Endodermal cell (in vitro differentiated cells): Measurements from ENCODE around the gene PPP2R3A. TPM values are rescaled to one million over a fixed set of nuclear protein-coding genes. Genes with fewer than 3 reads are reported as not detected.
A peak's percentile ranks its signal among the peaks of the same experiment; 100 is the strongest.

Experiments
- DNase-seq: peaks from one replicate; pipeline ENCODE4 v3.0.0-alpha.2; 2017
- H3K27ac ChIP-seq: 2 replicates; pipeline ENCODE4 v1.5.1; 2013; ENCODE audit warnings: mild to moderate bottlenecking, low read depth, low read length, moderate library complexity
- H3K27me3 ChIP-seq: 2 replicates; pipeline ENCODE4 v1.6.1; 2013; ENCODE audit warnings: mild to moderate bottlenecking, low read length, moderate library complexity; ENCODE audit not compliant: insufficient read depth, control insufficient read depth, poor library complexity, severe bottlenecking
- H3K36me3 ChIP-seq: 2 replicates; pipeline ENCODE4 v1.7.0; 2013; ENCODE audit warnings: mild to moderate bottlenecking, low read length, moderate library complexity; ENCODE audit not compliant: control insufficient read depth, insufficient read depth
- H3K4me1 ChIP-seq: one replicate; pipeline ENCODE4 v1.7.0; 2013; ENCODE audit warnings: low read length; ENCODE audit not compliant: control insufficient read depth, insufficient read depth
- H3K4me3 ChIP-seq: 2 replicates; pipeline ENCODE4 v1.5.1; 2013; ENCODE audit warnings: mild to moderate bottlenecking, low read length, moderate library complexity
- H3K9ac ChIP-seq: 2 replicates; pipeline ENCODE4 v1.6.1; 2013; ENCODE audit warnings: mild to moderate bottlenecking, low read length, moderate library complexity; ENCODE audit not compliant: poor library complexity, severe bottlenecking; ENCODE audit errors: extremely low read depth
- H3K9me3 ChIP-seq: 2 replicates; pipeline ENCODE4 v1.6.1; 2013; ENCODE audit warnings: mild to moderate bottlenecking, low read length, moderate library complexity; ENCODE audit not compliant: control insufficient read depth
- H3K27ac Mint-ChIP-seq: 2 replicates; pipeline ENCODE4 v1.8.0; 2020; ENCODE audit warnings: mixed read lengths
- H3K27me3 Mint-ChIP-seq: 2 replicates; pipeline ENCODE4 v1.8.0; 2021; ENCODE audit warnings: mild to moderate bottlenecking, mixed read lengths; ENCODE audit not compliant: insufficient read depth
- H3K36me3 Mint-ChIP-seq: 2 replicates; pipeline ENCODE4 v1.8.0; 2020; ENCODE audit warnings: low read depth, mixed read lengths
- H3K4me1 Mint-ChIP-seq: 2 replicates; pipeline ENCODE4 v1.8.0; 2020; ENCODE audit warnings: mixed read lengths
- H3K4me3 Mint-ChIP-seq: 2 replicates; pipeline ENCODE4 v1.8.0; 2020; ENCODE audit warnings: mild to moderate bottlenecking, moderate library complexity, mixed read lengths
- H3K9me3 Mint-ChIP-seq: 2 replicates; pipeline ENCODE4 v1.8.0; 2020; ENCODE audit warnings: mild to moderate bottlenecking, mixed read lengths
- CTCF ChIP-seq: fragments of 200-600 bp; sonication (generic); conservative IDR thresholded peaks from 2 replicates; pipeline ENCODE4 v1.5.0; 2021; ENCODE audit warnings: antibody characterized with exemption, mild to moderate bottlenecking
- WGBS, 2 experiments: methylation state at CpG; one replicate each; pipeline versions ENCODE4 v1.1.5 to v1.1.7; 2013; ENCODE audit warnings: missing lambda C conversion rate in 2 of 2, mixed read lengths in 1 of 2; ENCODE audit not compliant: insufficient coverage in 1 of 2, insufficient read length in 1 of 2; 5-methylcytosine and 5-hydroxymethylcytosine counted together
- total RNA-seq, 2 donors: library from RNA; stranded (reverse); fragmentation: NEBNext Ultra II Directional in 1 of 2; extraction: Animal tissue kit (Norgen Biotek cat#: 25700) in 1 of 2; gene quantifications; 2 replicates in 1 of 2; 3 replicates in 1 of 2; pipeline ENCODE4 v1.2.1, GENCODE V29; 2021

PPP2R3A gene
- total RNA-seq, 2 donors from 2014 or later, result 12.5 to 16.5 TPM

- H3K27ac Mint-ChIP-seq, result peak overlapping the region; percentile 28
- Histone ChIP-seq H3K4me3 (peak overlapping the region; percentile 100), H3K9ac (peak overlapping the region; percentile 94), H3K36me3 (peaks cover 8% of the 10 kb centered on the region), H3K27ac (no peak overlapping the region), H3K9me3 (peaks cover 5% of the 10 kb centered on the region), H3K4me1 (peaks cover 11% of the 10 kb centered on the region), H3K27me3 (no peaks in the 10 kb centered on the region)
- peaks cover 5% of the 10 kb centered on the region for H3K9me3 Mint-ChIP-seq
- peak overlapping the region; percentile 89 for H3K4me3 Mint-ChIP-seq
- WGBS, 2 experiments, result 4 to 8% methylated on average over 2 to 4 of the region's 6 CpGs
- DNase-seq, result no peak
- peaks cover 12% of the 10 kb centered on the region for H3K36me3 Mint-ChIP-seq
- no peaks in the 10 kb centered on the region for H3K27me3 Mint-ChIP-seq
- no peak for TF ChIP-seq CTCF
- peaks cover 38% of the 10 kb centered on the region for H3K4me1 Mint-ChIP-seq
These were observed 227.9 kb downstream of the PPP2R3A start for GRCh38 chr3:136193278-136194054.

GRCh38 chr3:136194409-136195257 lies 229.1 kb downstream of the PPP2R3A start:
- Histone ChIP-seq H3K27me3 (no peaks in the 10 kb centered on the region), H3K4me1 (peaks cover 8% of the 10 kb centered on the region), H3K4me3 (peak overlapping the region; percentile 100), H3K9me3 (peaks cover 8% of the 10 kb centered on the region), H3K9ac (peak overlapping the region; percentile 94), H3K36me3 (peaks cover 8% of the 10 kb centered on the region), H3K27ac (peak overlapping the region; percentile 99)
- peaks cover 9% of the 10 kb centered on the region for H3K9me3 Mint-ChIP-seq
- DNase-seq, result peak; percentile 69
- H3K36me3 Mint-ChIP-seq, result peaks cover 12% of the 10 kb centered on the region
- TF ChIP-seq CTCF, result peak; percentile 21
- peak overlapping the region; percentile 96 for H3K27ac Mint-ChIP-seq
- H3K27me3 Mint-ChIP-seq, result no peaks in the 10 kb centered on the region
- peaks cover 35% of the 10 kb centered on the region for H3K4me1 Mint-ChIP-seq
- 0% methylated on average over 36 to 47 of the region's 47 CpGs for WGBS, 2 experiments
- peak overlapping the region; percentile 89 for H3K4me3 Mint-ChIP-seq

- no peak for TF ChIP-seq CTCF
- DNase-seq, result peak; percentile 88
- Mint-ChIP-seq H3K36me3 (peaks cover 11% of the 10 kb centered on the region), H3K4me3 (peak overlapping the region; percentile 89), H3K4me1 (peaks cover 35% of the 10 kb centered on the region), H3K9me3 (peaks cover 9% of the 10 kb centered on the region), H3K27ac (peak overlapping the region; percentile 98), H3K27me3 (no peaks in the 10 kb centered on the region)
- Histone ChIP-seq H3K9me3 (peaks cover 8% of the 10 kb centered on the region), H3K9ac (peak overlapping the region; percentile 94), H3K27ac (peak overlapping the region; percentile 99), H3K4me1 (peaks cover 8% of the 10 kb centered on the region), H3K36me3 (peaks cover 4% of the 10 kb centered on the region), H3K27me3 (no peaks in the 10 kb centered on the region), H3K4me3 (peak overlapping the region; percentile 100)
- 0 to 1% methylated on average over 35 to 103 of the region's 103 CpGs for WGBS, 2 experiments
These were observed 229.9 kb downstream of the PPP2R3A start for GRCh38 chr3:136195258-136196063.
